ENCODE measurements around the gene TOP3B. TPM values are rescaled to one million over a fixed set of nuclear protein-coding genes. Genes with fewer than 3 reads are reported as not detected.

The TOP3B gene
- total and polyA plus RNA-seq, 9 of the 15 experiments (the other 6 are each of a cell fraction or from before 2014, with no cell fraction given): 3.0 to 188 (median 112) TPM

DNA sequence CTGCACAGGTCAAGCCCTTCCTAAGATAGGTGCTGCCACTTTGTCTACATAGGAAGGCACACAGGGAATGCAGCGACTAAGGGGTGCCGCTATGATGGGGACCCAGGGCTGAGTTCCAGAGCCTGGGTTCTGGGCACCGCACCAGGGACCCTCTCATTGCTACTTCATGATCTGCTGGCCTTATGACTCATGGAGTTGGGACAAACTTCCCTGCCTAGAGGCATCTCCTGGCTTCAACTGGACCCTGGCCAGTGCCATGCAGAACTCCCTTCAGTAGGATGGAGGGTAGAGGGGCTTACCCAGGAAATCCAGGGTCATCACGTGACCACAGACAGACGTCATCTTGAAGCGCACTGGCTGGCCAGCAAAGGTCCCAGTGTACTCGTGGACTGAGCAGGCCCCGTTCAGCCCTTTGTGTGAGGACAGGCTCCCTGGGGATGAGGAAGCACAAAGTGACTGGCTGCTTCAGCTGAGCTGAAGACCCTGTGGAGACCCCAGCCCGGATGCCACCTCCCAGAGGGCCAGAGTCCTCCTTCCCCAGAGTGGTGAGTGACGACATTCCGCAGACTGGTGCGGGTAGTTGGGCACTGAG, 8.4 kb downstream of the TOP3B start (continued):
- TF ChIP-seq, protein P1, sequence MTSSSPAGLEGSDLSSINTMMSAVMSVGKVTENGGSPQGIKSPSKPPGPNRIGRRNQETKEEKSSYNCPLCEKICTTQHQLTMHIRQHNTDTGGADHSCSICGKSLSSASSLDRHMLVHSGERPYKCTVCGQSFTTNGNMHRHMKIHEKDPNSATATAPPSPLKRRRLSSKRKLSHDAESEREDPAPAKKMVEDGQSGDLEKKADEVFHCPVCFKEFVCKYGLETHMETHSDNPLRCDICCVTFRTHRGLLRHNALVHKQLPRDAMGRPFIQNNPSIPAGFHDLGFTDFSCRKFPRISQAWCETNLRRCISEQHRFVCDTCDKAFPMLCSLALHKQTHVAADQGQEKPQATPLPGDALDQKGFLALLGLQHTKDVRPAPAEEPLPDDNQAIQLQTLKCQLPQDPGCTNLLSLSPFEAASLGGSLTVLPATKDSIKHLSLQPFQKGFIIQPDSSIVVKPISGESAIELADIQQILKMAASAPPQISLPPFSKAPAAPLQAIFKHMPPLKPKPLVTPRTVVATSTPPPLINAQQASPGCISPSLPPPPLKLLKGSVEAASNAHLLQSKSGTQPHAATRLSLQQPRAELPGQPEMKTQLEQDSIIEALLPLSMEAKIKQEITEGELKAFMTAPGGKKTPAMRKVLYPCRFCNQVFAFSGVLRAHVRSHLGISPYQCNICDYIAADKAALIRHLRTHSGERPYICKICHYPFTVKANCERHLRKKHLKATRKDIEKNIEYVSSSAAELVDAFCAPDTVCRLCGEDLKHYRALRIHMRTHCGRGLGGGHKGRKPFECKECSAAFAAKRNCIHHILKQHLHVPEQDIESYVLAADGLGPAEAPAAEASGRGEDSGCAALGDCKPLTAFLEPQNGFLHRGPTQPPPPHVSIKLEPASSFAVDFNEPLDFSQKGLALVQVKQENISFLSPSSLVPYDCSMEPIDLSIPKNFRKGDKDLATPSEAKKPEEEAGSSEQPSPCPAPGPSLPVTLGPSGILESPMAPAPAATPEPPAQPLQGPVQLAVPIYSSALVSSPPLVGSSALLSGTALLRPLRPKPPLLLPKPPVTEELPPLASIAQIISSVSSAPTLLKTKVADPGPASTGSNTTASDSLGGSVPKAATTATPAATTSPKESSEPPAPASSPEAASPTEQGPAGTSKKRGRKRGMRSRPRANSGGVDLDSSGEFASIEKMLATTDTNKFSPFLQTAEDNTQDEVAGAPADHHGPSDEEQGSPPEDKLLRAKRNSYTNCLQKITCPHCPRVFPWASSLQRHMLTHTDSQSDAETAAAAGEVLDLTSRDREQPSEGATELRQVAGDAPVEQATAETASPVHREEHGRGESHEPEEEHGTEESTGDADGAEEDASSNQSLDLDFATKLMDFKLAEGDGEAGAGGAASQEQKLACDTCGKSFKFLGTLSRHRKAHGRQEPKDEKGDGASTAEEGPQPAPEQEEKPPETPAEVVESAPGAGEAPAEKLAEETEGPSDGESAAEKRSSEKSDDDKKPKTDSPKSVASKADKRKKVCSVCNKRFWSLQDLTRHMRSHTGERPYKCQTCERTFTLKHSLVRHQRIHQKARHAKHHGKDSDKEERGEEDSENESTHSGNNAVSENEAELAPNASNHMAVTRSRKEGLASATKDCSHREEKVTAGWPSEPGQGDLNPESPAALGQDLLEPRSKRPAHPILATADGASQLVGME (CRISPR knock-in tag; IDR thresholded peaks at IDR 0.05): no peak
- TF ChIP-seq HOXB6 (CRISPR knock-in tag; IDR thresholded peaks at IDR 0.05; ENCODE audit: borderline replicate concordance): no peak
- no peak for TF ChIP-seq FOXK2 (conservative IDR thresholded peaks at IDR 0.05 in 1 of 2, IDR thresholded peaks at IDR 0.05 in 1 of 2; ENCODE audit: low read depth in 2 of 2)
- 0 out of 2 replicates have a peak, but pooled peaks have one; percentile 20 for TF ChIP-seq ZKSCAN3 (CRISPR knock-in tag; IDR thresholded peaks at IDR 0.05)
- TF ChIP-seq, protein P2, sequence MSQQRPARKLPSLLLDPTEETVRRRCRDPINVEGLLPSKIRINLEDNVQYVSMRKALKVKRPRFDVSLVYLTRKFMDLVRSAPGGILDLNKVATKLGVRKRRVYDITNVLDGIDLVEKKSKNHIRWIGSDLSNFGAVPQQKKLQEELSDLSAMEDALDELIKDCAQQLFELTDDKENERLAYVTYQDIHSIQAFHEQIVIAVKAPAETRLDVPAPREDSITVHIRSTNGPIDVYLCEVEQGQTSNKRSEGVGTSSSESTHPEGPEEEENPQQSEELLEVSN (IDR thresholded peaks at IDR 0.05; ENCODE audit: borderline replicate concordance in 1 of 2, extremely low read depth in 1 of 2, insufficient read depth in 1 of 2, insufficient read length in 1 of 2, low read depth in 1 of 2, low read length in 1 of 2, poor library complexity in 1 of 2, severe bottlenecking in 1 of 2): no peak
- TF ChIP-seq RAD21 (CRISPR knock-in tag; conservative IDR thresholded peaks at IDR 0.05 in 1 of 2, IDR thresholded peaks at IDR 0.05 in 1 of 2): no peak
- TF ChIP-seq, protein P3, sequence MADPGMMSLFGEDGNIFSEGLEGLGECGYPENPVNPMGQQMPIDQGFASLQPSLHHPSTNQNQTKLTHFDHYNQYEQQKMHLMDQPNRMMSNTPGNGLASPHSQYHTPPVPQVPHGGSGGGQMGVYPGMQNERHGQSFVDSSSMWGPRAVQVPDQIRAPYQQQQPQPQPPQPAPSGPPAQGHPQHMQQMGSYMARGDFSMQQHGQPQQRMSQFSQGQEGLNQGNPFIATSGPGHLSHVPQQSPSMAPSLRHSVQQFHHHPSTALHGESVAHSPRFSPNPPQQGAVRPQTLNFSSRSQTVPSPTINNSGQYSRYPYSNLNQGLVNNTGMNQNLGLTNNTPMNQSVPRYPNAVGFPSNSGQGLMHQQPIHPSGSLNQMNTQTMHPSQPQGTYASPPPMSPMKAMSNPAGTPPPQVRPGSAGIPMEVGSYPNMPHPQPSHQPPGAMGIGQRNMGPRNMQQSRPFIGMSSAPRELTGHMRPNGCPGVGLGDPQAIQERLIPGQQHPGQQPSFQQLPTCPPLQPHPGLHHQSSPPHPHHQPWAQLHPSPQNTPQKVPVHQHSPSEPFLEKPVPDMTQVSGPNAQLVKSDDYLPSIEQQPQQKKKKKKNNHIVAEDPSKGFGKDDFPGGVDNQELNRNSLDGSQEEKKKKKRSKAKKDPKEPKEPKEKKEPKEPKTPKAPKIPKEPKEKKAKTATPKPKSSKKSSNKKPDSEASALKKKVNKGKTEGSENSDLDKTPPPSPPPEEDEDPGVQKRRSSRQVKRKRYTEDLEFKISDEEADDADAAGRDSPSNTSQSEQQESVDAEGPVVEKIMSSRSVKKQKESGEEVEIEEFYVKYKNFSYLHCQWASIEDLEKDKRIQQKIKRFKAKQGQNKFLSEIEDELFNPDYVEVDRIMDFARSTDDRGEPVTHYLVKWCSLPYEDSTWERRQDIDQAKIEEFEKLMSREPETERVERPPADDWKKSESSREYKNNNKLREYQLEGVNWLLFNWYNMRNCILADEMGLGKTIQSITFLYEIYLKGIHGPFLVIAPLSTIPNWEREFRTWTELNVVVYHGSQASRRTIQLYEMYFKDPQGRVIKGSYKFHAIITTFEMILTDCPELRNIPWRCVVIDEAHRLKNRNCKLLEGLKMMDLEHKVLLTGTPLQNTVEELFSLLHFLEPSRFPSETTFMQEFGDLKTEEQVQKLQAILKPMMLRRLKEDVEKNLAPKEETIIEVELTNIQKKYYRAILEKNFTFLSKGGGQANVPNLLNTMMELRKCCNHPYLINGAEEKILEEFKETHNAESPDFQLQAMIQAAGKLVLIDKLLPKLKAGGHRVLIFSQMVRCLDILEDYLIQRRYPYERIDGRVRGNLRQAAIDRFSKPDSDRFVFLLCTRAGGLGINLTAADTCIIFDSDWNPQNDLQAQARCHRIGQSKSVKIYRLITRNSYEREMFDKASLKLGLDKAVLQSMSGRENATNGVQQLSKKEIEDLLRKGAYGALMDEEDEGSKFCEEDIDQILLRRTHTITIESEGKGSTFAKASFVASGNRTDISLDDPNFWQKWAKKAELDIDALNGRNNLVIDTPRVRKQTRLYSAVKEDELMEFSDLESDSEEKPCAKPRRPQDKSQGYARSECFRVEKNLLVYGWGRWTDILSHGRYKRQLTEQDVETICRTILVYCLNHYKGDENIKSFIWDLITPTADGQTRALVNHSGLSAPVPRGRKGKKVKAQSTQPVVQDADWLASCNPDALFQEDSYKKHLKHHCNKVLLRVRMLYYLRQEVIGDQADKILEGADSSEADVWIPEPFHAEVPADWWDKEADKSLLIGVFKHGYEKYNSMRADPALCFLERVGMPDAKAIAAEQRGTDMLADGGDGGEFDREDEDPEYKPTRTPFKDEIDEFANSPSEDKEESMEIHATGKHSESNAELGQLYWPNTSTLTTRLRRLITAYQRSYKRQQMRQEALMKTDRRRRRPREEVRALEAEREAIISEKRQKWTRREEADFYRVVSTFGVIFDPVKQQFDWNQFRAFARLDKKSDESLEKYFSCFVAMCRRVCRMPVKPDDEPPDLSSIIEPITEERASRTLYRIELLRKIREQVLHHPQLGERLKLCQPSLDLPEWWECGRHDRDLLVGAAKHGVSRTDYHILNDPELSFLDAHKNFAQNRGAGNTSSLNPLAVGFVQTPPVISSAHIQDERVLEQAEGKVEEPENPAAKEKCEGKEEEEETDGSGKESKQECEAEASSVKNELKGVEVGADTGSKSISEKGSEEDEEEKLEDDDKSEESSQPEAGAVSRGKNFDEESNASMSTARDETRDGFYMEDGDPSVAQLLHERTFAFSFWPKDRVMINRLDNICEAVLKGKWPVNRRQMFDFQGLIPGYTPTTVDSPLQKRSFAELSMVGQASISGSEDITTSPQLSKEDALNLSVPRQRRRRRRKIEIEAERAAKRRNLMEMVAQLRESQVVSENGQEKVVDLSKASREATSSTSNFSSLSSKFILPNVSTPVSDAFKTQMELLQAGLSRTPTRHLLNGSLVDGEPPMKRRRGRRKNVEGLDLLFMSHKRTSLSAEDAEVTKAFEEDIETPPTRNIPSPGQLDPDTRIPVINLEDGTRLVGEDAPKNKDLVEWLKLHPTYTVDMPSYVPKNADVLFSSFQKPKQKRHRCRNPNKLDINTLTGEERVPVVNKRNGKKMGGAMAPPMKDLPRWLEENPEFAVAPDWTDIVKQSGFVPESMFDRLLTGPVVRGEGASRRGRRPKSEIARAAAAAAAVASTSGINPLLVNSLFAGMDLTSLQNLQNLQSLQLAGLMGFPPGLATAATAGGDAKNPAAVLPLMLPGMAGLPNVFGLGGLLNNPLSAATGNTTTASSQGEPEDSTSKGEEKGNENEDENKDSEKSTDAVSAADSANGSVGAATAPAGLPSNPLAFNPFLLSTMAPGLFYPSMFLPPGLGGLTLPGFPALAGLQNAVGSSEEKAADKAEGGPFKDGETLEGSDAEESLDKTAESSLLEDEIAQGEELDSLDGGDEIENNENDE (IDR thresholded peaks at IDR 0.05; ENCODE audit: low read depth, low read length): peak; percentile 53
- no peak for TF ChIP-seq NCOA6 (IDR thresholded peaks at IDR 0.05)
